ENCODE measurements around the gene MOB1A. TPM values are rescaled to one million over a fixed set of nuclear protein-coding genes. Genes with fewer than 3 reads are reported as not detected.
A peak's percentile ranks its signal among the peaks of the same experiment; 100 is the strongest.

Gene MOB1A
- total and polyA plus RNA-seq, 2 of the 13 experiments (the other 11 are each of a cell fraction or from before 2014, with no cell fraction given): 48.2 to 139 TPM

GRCh38 chr2:74147727-74148456, 30.8 kb downstream of the MOB1A start, which contains the start of gene BOLA3 (continued):
- TF ChIP-seq STAT6 (CRISPR knock-in tag; IDR thresholded peaks at IDR 0.05; ENCODE audit: borderline replicate concordance) (no peak; the same call in 1 of the 2 replicates), THAP9 (CRISPR knock-in tag; IDR thresholded peaks at IDR 0.05; ENCODE audit: borderline replicate concordance) (peak; percentile 75), KAT7 (CRISPR knock-in tag; IDR thresholded peaks at IDR 0.05; ENCODE audit: borderline replicate concordance) (peak; percentile 92; the same call in 1 of the 2 replicates), GMEB1 (CRISPR knock-in tag; IDR thresholded peaks at IDR 0.05; ENCODE audit: borderline replicate concordance) (peak; percentile 93), PHF20 (CRISPR knock-in tag; IDR thresholded peaks at IDR 0.05) (peak; percentile 91), ZNF512B (CRISPR knock-in tag; IDR thresholded peaks at IDR 0.05; ENCODE audit: borderline replicate concordance) (no peak; the same call in 1 of the 2 replicates), TBX3 (IDR thresholded peaks at IDR 0.05; ENCODE audit: borderline replicate concordance) (no peak), ATF3 (CRISPR knock-in tag; IDR thresholded peaks at IDR 0.05) (no peak; the same call in 1 of the 2 replicates)
- TF ChIP-seq, protein P1, sequence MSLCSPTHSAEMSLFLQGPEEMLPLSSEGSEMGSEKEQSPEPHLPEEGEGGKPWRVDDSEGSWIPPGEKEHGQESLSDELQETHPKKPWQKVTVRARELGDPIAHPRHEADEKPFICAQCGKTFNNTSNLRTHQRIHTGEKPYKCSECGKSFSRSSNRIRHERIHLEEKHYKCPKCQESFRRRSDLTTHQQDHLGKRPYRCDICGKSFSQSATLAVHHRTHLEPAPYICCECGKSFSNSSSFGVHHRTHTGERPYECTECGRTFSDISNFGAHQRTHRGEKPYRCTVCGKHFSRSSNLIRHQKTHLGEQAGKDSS (CRISPR knock-in tag; IDR thresholded peaks at IDR 0.05; ENCODE audit: borderline replicate concordance, low read depth): peak; percentile 35; the same call in 1 of the 2 replicates
- TF ChIP-seq, protein P2, sequence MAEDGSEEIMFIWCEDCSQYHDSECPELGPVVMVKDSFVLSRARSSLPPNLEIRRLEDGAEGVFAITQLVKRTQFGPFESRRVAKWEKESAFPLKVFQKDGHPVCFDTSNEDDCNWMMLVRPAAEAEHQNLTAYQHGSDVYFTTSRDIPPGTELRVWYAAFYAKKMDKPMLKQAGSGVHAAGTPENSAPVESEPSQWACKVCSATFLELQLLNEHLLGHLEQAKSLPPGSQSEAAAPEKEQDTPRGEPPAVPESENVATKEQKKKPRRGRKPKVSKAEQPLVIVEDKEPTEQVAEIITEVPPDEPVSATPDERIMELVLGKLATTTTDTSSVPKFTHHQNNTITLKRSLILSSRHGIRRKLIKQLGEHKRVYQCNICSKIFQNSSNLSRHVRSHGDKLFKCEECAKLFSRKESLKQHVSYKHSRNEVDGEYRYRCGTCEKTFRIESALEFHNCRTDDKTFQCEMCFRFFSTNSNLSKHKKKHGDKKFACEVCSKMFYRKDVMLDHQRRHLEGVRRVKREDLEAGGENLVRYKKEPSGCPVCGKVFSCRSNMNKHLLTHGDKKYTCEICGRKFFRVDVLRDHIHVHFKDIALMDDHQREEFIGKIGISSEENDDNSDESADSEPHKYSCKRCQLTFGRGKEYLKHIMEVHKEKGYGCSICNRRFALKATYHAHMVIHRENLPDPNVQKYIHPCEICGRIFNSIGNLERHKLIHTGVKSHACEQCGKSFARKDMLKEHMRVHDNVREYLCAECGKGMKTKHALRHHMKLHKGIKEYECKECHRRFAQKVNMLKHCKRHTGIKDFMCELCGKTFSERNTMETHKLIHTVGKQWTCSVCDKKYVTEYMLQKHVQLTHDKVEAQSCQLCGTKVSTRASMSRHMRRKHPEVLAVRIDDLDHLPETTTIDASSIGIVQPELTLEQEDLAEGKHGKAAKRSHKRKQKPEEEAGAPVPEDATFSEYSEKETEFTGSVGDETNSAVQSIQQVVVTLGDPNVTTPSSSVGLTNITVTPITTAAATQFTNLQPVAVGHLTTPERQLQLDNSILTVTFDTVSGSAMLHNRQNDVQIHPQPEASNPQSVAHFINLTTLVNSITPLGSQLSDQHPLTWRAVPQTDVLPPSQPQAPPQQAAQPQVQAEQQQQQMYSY (CRISPR knock-in tag; IDR thresholded peaks at IDR 0.05): peak; percentile 59; the same call in 1 of the 2 replicates
